A549 (cell line): Measurements from ENCODE around the gene OTUD3. TPM values are rescaled to one million over a fixed set of nuclear protein-coding genes. Genes with fewer than 3 reads are reported as not detected.

Experiments used
- ATAC-seq, 2 experiments: fragments of 200-7000 bp in 1 of 2; fragments of >200 bp in 1 of 2; cut with Nextera tagmentation in 1 of 2; cut with Tn5 transposase in 1 of 2; 3 replicates each; pipeline versions ENCODE4 v1.8.0 to v1.9.1; 2018 to 2020; ENCODE audit warnings: mild to moderate bottlenecking in 1 of 2, moderate library complexity in 1 of 2
- CTCF ChIA-PET: fragments of 300-600 bp; sonication (Branson Sonifier 250); formaldehyde crosslinking; extraction: SDS; loops from one replicate; lab custom pipeline; 2021; ENCODE audit warnings: antibody characterized with exemption, inconsistent platforms; lab: Yijun Ruan, JAX
- POLR2A ChIA-PET: fragments of 350-600 bp; formaldehyde crosslinking; extraction: SDS; loops from one replicate; lab custom pipeline; 2021; ENCODE audit warnings: antibody characterized with exemption, inconsistent platforms; lab: Yijun Ruan, JAX
- DNase-seq, 2 experiments: peaks; one replicate each; pipeline versions ENCODE4 v3.0.0 to v3.0.0-alpha.2; 2011 to 2016; ENCODE audit warnings: low read depth in 1 of 2, low spot score in 1 of 2
- FAIRE-seq: peaks from 2 replicates; lab custom pipeline; 2011; peaks lifted over from hg19 to GRCh38; lab: Jason Lieb, UNC
- H3K27ac ChIP-seq, 2 experiments: fragments of >200 bp; sonication (Bioruptor Twin); formaldehyde crosslinking; 3 replicates each; pipeline ENCODE4 v1.5.1; 2016 to 2017
- H3K4me1 ChIP-seq: fragments of >200 bp; sonication (Bioruptor Twin); formaldehyde crosslinking; 3 replicates; pipeline ENCODE4 v1.6.1; 2016
- H3K4me2 ChIP-seq: fragments of >200 bp; sonication (Bioruptor Twin); formaldehyde crosslinking; 3 replicates; pipeline ENCODE4 v1.6.1; 2016
- H3K4me3 ChIP-seq: fragments of >200 bp; sonication (Bioruptor Twin); formaldehyde crosslinking; 3 replicates; pipeline ENCODE4 v1.5.1; 2016
- H3K9me3 ChIP-seq: fragments of >200 bp; sonication (Bioruptor Twin); formaldehyde crosslinking; 3 replicates; pipeline ENCODE4 v1.6.1; 2016
- BCL3 ChIP-seq: fragments of >200 bp; sonication (Bioruptor Twin); formaldehyde crosslinking; IDR thresholded peaks from 3 replicates; pipeline ENCODE4 v1.6.1; 2016
- CHD2 ChIP-seq: fragments of 150-350 bp; IDR thresholded peaks from 2 replicates; pipeline ENCODE4 v1.6.1; 2014; ENCODE audit warnings: low read length; ENCODE audit not compliant: partially characterized antibody
- CTCF ChIP-seq: fragments of >200 bp; sonication (Bioruptor Twin); formaldehyde crosslinking; IDR thresholded peaks from 3 replicates; pipeline ENCODE4 v1.5.1; 2016
- ELK1 ChIP-seq: fragments of 150-350 bp; IDR thresholded peaks from 2 replicates; pipeline ENCODE4 v1.6.1; 2014; ENCODE audit warnings: low read depth, mild to moderate bottlenecking, low read length
- HDAC2 ChIP-seq: fragments of 200-600 bp; sonication (generic); IDR thresholded peaks from 2 replicates; pipeline ENCODE4 v1.6.1; 2016
- HES2 ChIP-seq: fragments of >200 bp; sonication (Bioruptor Twin); formaldehyde crosslinking; IDR thresholded peaks from 2 replicates; pipeline ENCODE4 v1.6.1; 2016
- HEYL ChIP-seq: fragments of 250-450 bp; sonication (Bioruptor Pico); IDR thresholded peaks from 2 replicates; pipeline ENCODE4 v1.8.0; 2021; ENCODE audit warnings: mild to moderate bottlenecking, moderate library complexity
- HOXA7 ChIP-seq: fragments of 250-450 bp; sonication (Bioruptor Pico); IDR thresholded peaks from 2 replicates; pipeline ENCODE4 v1.5.0; 2020; ENCODE audit warnings: mild to moderate bottlenecking, moderate library complexity
- HOXB5 ChIP-seq: fragments of 250-450 bp; sonication (Bioruptor Pico); IDR thresholded peaks from 2 replicates; pipeline ENCODE4 v1.5.0; 2020; ENCODE audit warnings: mild to moderate bottlenecking, moderate library complexity
- KDM1A ChIP-seq: fragments of 200-600 bp; sonication (generic); IDR thresholded peaks from 2 replicates; pipeline ENCODE4 v1.6.1; 2016; ENCODE audit warnings: low read depth, mild to moderate bottlenecking
- MAFK ChIP-seq: fragments of 450-650 bp; IDR thresholded peaks from 2 replicates; pipeline ENCODE4 v1.6.1; 2014; ENCODE audit not compliant: partially characterized antibody
- MAZ ChIP-seq: fragments of 150-350 bp; IDR thresholded peaks from 2 replicates; pipeline ENCODE4 v1.6.1; 2014; ENCODE audit warnings: antibody characterized with exemption, low read depth, low read length, borderline replicate concordance
- MYC ChIP-seq: IDR thresholded peaks from 2 replicates; pipeline ENCODE4 v1.6.1; 2012; ENCODE audit warnings: mild to moderate bottlenecking, inconsistent platforms, low read length, improper control_type of control experiment, borderline replicate concordance
- NFE2L2 ChIP-seq: fragments of 150-350 bp; conservative IDR thresholded peaks from 2 replicates; pipeline ENCODE4 v1.6.1; 2014; ENCODE audit warnings: low read length
- NPAS2 ChIP-seq: fragments of 250-450 bp; sonication (Bioruptor Pico); IDR thresholded peaks from 2 replicates; pipeline ENCODE4 v1.8.0; 2022; ENCODE audit warnings: mild to moderate bottlenecking, moderate library complexity, borderline replicate concordance
- POLR2A ChIP-seq: IDR thresholded peaks from 2 replicates; pipeline ENCODE4 v1.6.1; 2012; ENCODE audit warnings: mild to moderate bottlenecking, low read length
- POLR2AphosphoS2 ChIP-seq: conservative IDR thresholded peaks from 2 replicates; pipeline ENCODE4 v1.6.1; 2012; ENCODE audit warnings: low read length, improper control_type of control experiment, inconsistent platforms
- RARB ChIP-seq: fragments of 250-450 bp; sonication (Bioruptor Pico); IDR thresholded peaks from 2 replicates; pipeline ENCODE4 v1.8.0; 2021; ENCODE audit warnings: mild to moderate bottlenecking, moderate library complexity
- REST ChIP-seq: fragments of 200-600 bp; sonication (generic); IDR thresholded peaks from 2 replicates; pipeline ENCODE4 v1.6.1; 2016; ENCODE audit warnings: antibody characterized with exemption, mild to moderate bottlenecking, moderate library complexity
- RFX5 ChIP-seq: fragments of 450-650 bp; IDR thresholded peaks from 2 replicates; pipeline ENCODE4 v1.7.1; 2014; ENCODE audit warnings: antibody characterized with exemption, mild to moderate bottlenecking, moderate library complexity
- SREBF2 ChIP-seq: fragments of 450-650 bp; IDR thresholded peaks from 2 replicates; pipeline ENCODE4 v1.6.1; 2014; ENCODE audit warnings: mild to moderate bottlenecking, moderate library complexity
- ZNF302 ChIP-seq: fragments of 250-450 bp; sonication (Bioruptor Pico); IDR thresholded peaks from 2 replicates; pipeline ENCODE4 v1.9.0; 2021; ENCODE audit warnings: inconsistent platforms, mild to moderate bottlenecking, moderate library complexity
- WGBS: methylation state at CpG from one replicate; pipeline ENCODE4 v1.1.6; 2017; ENCODE audit errors: missing lambda C conversion rate; 5-methylcytosine and 5-hydroxymethylcytosine counted together
- polyA plus RNA-seq, 4 experiments: library from polyadenylated mRNA; depleted of rRNA in 3 of 4; stranded (reverse); fragments of >200 nt; fragmentation: RNase III in 1 of 4; extraction: RNeasy Plus Mini Kit Qiagen cat#74134 plus additional on column Dnase treatment in 1 of 4; gene quantifications; 2 replicates in 3 of 4; 3 replicates in 1 of 4; pipeline ENCODE4 v1.2.3, GENCODE V29; 2011 to 2017

Gene OTUD3
- polyA plus RNA-seq, 2 of the 4 experiments (the other 2 are of a cell fraction): 3.5 to 4.9 TPM

GRCh38 chr1:19936061-19936750 lies 54.0 kb downstream of the OTUD3 start (continued):
- TF ChIP-seq REST (no peak), CHD2 (no peak), HDAC2 (no peak), ZNF302 (CRISPR knock-in tag) (no peak), BCL3 (no peak), RFX5 (no peak)

- DNase-seq (no peak), ATAC-seq (no peak), FAIRE-seq (no peak)
- Histone ChIP-seq H3K4me1 (no peaks in the 10 kb centered on the region), H3K4me2 (no peak overlapping the region), H3K9me3 (no peaks in the 10 kb centered on the region; the same call in 1 of the 3 replicates), H3K27ac (no peak overlapping the region), H3K4me3 (no peak overlapping the region)
- ChIA-PET CTCF (no interaction called here), POLR2A (no interaction called here)
- 56% methylated on average over 1 of the region's 1 CpG for WGBS
- TF ChIP-seq NPAS2 (CRISPR knock-in tag) (no peak), SREBF2 (no peak), MAFK (no peak), NFE2L2 (no peak), RARB (CRISPR knock-in tag) (no peak), MYC (no peak), HES2 (no peak), ELK1 (no peak), POLR2AphosphoS2 (no peak), HOXB5 (CRISPR knock-in tag) (no peak), MAZ (no peak), CHD2 (no peak), CTCF (no peak), KDM1A (no peak), POLR2A (no peak), HOXA7 (CRISPR knock-in tag) (no peak), HEYL (CRISPR knock-in tag) (no peak)
- TF ChIP-seq, all 56 proteins: peak for 0
Observed at GRCh38 chr1:19938472-19938871, 56.3 kb downstream of the OTUD3 start.
